ENCODE measurements around the gene POGK. TPM values are rescaled to one million over a fixed set of nuclear protein-coding genes. Genes with fewer than 3 reads are reported as not detected.

The POGK gene
- total and polyA plus RNA-seq, 9 of the 15 experiments (the other 6 are each of a cell fraction or from before 2014, with no cell fraction given), result 6.1 to 44.5 (median 24.3) TPM

GRCh38 chr1:166875734-166876539, 36.7 kb downstream of the POGK start, which contains the start of gene TADA1 (continued):
- TF ChIP-seq FOXP4 (CRISPR knock-in tag; IDR thresholded peaks at IDR 0.05; ENCODE audit: borderline replicate concordance), result 0 out of 2 replicates have a peak, but pooled peaks have one; percentile 51
- TF ChIP-seq BCL6 (CRISPR knock-in tag; IDR thresholded peaks at IDR 0.05), result no peak
- TF ChIP-seq THAP7 (CRISPR knock-in tag; IDR thresholded peaks at IDR 0.05), result no peak
- TF ChIP-seq RHOXF2B (CRISPR knock-in tag; conservative IDR thresholded peaks at IDR 0.05), result no peak
- peak; percentile 100 for TF ChIP-seq MAZ (CRISPR knock-in tag; conservative IDR thresholded peaks at IDR 0.05 in 1 of 2, IDR thresholded peaks at IDR 0.05 in 1 of 2)
- no peak for TF ChIP-seq ARID3B (CRISPR knock-in tag; IDR thresholded peaks at IDR 0.05; ENCODE audit: borderline replicate concordance)
- peak; percentile 54 for TF ChIP-seq PRDM10 (IDR thresholded peaks at IDR 0.05; ENCODE audit: partially characterized antibody)
- TF ChIP-seq EWSR1 (IDR thresholded peaks at IDR 0.05; ENCODE audit: borderline replicate concordance, low read depth, partially characterized antibody), result no peak
- TF ChIP-seq MTF1 (CRISPR knock-in tag; IDR thresholded peaks at IDR 0.05; ENCODE audit: borderline replicate concordance), result no peak
- TF ChIP-seq ELF1 (tag; IDR thresholded peaks at IDR 0.05), result peak; percentile 46; the same call in 1 of the 2 replicates
- TF ChIP-seq DPF2 (IDR thresholded peaks at IDR 0.05), result no peak
- TF ChIP-seq CUX1 (CRISPR knock-in tag; IDR thresholded peaks at IDR 0.05), result no peak
